Stimulated activated CD4-positive, alpha-beta T cell treated with anti-CD3 and anti-CD28 coated beads, TNF-alpha, amount 100 ng/mL, for 4 hours (primary cell): ENCODE measurements around the gene SLK.

Experiments used
- DNase-seq, 3 experiments: peaks; one replicate each; pipeline ENCODE4 v3.0.0-alpha.2; 2020; ENCODE audit warnings: low read depth in 3 of 3

Gene SLK

DNA sequence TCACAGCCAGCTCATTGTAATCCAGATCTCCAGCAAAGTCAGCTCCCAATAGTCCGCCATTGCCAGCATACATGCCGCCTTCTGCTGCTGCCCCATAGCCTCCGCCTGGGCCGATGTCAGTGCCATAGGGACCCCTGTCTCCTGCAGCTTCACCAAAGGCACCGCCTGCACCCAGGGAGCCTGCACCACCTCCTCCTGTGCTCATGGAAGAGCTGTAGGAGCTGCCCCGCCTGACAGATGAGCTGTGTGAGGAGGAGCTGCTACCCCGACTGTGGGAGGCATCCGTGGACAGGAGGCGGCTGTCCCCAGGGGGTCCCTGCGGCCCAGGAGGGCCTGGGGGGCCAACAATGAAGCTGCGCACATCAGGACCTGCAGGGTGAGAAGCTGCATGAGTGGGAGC, 67.0 kb downstream of the SLK start:
- DNase-seq = no peak

DNA sequence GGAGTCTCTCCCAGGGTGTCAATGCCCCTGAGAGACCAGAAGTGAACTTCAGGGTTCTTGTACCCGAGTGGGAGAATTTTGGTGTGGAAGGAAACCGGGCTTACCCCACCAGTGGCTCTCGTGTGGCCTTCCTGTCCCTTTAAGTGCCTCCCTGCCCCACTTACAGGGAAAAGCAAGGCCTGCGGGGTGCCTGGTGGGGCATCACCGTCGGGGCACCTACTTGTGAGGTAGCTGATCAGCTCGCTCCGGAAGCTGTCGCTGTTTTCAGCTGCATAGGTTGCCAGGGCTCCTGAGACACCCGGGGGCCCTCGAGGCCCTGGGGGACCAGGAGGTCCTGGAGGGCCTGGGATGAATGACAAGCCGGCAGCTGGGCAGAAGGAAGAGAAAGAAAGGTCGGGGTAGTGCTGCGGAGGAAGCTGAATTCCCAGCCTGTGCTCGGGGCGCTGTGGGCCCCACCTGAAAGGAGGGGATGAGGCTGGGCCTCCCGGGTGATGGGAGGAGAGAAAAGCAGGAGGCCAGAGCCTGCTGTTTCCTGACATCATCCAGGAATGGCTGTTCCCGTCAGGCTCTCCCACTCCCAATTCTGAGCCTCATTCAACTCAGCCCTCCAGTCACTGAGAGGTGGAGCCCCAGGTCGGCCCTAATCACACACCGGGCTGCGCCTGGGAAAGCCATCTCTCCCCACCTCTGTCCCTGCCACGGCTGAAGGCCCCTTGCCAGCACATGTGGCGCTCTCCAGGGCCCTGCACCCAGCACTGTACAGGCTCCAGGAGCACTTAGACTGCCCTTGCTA, 67.7 kb downstream of the SLK start:
- DNase-seq = no peak

DNA sequence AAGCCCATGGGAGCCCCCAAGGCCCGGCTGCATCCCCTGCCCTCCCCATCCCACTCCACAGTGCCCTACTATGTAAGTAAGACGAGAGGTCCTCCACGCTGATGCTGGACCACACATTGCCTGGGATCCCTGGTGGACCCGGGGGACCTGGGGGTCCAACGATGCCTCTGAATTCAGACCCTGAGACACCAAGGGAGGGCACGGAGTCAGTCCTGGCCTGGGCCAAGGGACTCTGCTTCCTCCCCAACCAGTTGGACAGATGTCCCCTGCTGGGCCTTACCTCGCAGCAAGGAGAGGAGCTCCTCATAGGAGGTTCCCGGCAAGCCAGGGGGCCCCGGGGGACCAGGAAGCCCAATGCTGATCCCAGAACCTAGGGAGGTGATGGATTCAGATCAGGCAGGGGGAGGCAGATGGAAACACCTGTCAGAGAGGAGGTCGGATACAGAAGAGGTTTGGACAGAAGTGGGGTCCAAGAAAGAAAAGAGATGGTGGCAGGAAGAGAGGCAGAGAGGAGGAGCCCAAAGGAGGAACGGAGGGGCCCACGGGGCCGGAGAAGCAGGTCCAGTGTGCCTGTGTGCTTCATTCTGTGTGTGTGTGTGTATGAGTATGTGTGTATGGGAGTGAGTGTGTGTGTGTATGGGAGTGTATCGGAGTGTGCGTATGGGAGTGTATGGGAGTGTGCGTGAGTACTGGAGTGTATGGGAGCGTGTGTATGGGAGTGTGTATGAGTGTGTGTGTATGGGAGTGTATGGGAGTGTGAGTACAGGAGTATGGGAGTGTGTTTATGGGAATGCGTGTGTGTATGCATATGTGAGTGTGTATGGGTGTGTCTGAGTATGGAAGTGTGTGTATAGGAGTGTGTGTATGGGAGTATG, 68.5 kb downstream of the SLK start:
- DNase-seq = no peak

DNA sequence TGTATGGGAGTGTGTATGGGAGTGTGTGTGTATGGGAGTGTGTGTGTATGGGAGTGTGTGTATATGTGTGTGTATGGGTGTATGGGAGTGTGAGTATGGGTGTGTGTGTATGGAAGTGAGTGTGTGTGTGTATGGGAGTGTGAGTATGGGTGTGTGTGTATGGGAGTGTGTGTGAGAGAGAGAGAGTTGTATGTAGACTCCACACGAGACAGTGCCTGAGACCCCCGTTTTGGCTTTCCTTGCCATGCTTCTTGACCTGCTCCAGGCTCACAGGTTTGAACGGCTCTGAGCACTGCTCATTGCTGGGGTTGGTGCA, 69.1 kb downstream of the SLK start:
- no peak for DNase-seq

DNA sequence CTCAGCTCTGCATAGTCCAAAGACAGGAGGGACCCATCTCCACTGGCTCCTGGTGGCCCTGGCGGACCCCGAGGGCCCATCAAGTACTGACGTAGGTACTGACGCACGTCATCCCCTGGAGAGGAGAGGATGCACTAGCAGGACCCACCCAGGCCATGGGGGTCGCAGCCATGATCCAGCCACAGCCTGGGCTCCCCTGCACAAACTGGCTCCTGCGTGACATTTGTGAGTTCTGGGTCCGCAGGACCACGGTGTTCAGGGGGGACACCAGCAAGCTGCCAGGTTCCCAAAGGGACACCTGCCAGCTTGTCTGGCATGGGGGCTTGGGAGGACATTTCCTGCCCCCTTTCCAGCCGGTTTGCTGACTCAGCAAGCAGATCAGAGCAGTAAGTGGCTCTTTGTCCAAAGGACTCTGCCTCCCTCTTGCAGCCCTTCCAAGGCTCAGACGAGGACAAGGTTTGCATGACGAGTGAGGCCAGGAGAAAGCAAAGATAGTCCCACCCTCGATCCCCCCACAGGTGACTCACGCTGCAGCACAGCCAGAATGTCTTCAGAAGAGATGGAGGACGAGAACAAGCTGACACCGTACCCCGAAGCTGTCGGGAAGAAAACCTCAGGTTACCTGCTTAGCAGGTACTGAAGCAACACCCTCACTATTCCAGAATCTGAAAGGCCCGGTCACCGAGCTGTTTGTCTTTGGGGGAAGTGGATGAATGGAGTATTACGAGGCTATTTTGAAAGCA, 69.7 kb downstream of the SLK start:
- no peak for DNase-seq

DNA sequence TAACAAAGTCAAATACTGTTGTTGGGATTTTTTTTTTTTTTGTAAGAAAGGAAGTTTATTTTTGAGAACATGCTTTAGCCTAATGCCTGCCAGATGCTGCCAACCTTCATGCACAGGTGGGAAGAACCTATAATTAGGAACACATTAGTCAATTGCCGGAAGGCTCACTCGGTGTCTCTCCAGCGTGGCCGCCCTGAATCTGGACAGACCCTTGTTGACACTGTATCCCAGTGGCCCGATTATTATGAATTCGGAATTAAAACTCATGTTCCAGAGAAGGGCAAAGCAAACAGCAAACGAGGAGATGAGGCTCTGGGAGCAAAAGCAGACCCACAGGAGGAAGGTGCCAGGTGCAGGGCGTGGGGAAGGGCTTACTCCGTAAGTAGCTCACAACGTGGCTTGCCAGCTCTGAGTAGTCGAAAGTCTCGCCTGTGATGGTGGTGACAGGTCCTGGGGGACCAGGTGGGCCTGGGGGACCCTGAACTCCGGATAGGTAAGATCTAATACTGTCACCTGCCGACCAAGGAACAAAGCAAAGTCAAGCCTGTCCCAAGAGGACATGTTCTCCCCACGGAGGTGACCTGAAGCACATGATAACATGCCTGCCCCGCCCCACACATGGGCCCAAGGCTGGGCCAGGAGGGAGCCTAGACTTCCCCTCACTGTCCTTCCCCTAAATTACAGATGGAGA, 70.5 kb downstream of the SLK start:
- no peak for DNase-seq

DNA sequence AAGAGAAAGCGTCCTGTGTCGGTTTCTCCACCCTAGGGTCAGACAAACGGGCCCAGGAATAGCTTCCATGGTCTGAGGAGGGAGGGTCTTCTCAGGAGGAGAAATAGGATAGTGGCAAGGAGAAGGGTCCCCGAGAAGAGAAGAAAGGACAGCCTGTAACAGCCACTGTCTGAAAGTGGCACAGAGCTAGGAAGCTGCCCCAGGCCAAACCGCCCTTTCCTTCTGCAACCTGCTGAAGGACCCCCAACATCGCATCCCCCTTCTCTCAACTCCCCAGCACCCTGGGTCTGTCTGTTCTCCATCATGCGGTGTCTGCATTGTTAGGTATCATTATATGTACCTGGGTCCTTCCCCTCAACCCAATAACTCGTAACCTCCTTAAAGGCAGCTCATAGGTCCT, 71.6 kb downstream of the SLK start:
- no peak for DNase-seq

DNA sequence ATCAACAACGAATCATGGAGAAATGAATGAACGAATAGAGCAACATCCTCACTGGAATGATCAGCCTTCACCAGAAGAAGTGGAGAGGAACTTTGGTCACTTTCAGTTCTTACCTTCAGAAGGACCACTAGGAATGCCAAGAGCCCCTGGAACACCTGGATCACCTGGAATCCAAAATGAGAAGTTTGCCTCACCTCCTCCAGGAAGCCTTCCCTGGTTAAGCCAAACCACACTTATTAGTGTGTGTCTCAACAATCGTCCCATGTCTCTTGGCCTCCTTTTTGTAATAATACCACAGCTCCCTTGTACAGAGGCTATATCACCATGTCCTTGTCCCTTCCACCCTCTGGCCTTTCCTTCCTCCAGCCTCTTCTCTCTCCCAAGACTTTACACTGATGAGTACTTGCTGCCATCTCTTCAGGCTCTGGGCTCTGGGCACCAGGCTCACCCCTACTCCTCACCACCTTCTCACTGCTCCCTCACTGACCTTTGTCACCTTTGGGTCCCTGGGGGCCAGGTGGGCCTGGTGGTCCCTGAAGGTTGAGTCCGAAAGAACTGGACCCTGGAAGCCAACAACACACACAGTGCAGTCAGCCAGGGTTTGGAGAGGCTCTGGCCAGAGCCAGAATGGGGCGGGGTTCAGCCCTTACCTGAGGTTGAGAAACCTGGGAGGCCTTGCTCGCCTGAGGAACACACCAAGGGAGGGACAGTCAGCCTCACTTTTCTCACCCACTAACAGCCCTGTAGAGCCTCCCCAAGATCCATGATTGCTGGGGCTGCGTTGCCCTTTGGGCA, 72.2 kb downstream of the SLK start:
- DNase-seq = no peak

DNA sequence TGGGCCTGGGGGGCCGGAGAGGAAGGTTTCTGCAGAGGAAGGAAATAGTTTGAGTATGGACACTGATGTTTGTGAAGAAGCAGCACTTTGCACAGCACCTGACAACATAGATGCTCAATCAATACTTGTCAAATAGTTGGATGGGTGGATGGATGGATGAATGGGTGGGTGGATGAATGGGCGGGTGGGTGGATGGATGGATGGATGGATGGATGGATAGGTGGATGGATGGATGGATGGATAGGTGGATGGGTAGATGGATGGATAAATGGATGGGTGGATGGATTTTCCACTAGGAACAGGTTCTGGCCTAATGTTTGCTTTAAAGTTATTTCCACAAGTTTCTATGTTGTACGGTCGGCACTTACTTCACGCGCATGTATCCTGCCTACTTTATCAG, 73.4 kb downstream of the SLK start:
- no peak for DNase-seq

DNA sequence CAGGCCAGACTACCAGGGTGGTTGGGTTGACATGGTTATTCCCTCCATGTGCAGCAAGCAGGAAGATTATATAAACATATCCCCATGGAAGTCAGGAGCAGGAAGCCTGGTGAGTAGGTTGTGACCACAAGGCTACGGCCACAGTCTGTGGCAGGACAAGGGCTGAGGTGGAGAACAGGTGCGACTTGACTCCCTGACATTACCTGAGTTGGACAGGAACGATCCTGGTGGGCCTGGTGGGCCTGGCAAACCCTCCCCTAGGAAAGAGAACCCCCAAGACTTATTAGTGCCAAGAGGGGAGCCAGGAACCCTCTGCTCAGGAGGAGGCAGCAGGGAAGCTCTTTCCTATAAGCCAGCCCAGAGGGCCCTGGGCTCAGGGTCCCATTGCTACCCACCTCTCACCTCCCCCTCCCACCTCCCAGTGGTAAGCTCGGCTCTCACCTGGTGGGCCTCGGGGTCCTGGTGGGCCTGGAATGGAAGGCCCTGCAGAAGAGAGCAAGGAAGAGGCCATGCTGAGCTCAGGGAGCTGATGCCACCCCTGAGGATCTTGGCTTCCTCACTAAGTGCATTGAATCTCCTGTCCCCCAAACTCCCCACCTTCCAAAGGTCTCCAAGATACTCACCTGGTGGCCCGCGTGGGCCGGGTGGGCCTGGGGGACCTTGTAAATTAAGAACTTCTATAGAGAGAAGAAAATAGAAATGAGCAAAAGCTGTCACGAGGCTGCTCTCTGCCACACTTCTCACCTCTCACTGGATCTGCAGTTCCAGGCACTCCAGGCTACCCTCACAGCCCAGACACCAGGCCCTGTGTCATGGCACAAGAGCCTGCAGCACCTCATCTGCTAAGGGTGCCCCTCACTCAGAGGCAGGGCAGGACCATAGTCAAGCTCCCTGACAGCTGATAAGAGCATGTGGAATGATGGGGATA, 74.2 kb downstream of the SLK start:
- no peak for DNase-seq

DNA sequence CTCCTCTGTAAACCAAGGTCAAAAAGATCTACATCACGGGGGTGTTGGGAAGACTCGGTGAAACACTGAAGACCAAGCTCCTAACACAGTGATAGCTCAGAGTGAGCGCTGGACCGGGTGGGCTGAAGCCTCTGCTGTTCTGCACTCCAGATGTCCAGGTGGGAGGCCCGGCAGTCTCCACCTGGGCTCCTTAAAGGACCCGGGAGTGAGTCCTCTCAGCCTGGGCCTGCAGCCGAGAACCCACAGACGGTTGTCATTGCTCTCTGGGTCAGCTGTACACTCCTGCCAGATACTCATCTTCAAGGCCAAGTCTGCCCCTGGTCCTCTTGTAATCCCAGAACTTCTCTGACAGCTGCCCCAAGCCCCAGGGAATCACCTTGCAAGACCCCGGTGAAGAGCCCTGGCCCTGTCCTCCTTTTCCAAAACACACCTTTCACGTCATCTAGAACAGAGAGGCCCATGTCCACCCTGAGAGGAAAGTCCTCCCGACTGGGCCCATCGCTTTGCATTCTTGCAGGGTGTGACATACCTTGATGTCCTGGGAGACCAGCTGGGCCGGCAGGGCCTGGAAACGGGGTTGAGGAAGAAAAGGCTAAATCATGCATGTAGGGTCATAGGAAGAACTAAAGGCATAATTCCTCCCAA, 75.1 kb downstream of the SLK start:
- DNase-seq = no peak

DNA sequence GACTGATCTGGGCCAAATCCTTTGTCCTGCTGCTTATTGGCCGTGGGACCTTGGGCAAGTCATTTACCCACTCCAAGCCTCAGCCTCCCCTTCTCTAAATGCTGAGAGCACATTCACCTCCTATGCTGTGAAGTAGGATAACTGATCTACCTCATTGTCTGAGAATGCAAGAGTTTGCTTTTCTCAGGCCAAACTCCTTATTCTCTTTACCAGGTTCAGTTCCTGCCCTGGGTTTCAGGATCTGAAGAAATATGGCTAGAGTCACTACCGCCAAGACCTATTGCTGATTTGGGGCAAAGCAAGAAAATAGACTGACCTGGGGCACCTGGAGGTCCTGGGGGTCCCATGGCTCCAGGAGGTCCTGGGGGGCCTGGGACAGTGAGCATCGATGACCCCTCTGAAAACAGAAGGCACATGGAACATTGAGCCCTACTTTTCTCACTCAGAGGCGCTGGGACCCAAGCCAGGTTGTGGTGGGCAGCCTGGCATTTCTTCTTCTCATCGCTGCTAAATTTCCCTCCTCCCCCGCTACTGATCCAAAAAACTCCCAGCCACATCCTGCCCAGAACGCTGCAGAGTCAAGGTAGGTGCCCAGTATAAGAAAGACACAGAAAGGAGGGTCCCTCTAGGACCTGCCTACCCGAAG, 76.4 kb downstream of the SLK start:
- DNase-seq = no peak

DNA sequence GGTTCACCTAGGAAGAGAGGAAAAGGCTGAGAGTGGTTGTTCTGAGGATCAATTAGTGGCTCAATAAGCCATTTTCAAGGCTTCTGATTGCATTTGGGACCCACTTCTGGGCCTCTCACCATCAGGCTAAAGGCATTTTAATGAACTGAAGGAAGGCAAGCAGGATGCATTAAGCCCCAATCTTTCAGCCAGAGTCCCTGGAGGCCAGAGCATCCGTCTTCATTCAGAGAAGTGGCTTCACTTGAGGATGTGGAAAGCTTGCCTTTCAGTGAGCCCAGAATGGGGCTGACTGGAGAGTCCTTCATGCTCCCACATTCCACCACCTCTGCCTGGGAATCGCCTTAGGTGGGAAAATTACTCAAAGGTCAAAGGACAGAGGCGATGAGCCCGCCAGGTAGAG, 76.9 kb downstream of the SLK start:
- DNase-seq = no peak

DNA sequence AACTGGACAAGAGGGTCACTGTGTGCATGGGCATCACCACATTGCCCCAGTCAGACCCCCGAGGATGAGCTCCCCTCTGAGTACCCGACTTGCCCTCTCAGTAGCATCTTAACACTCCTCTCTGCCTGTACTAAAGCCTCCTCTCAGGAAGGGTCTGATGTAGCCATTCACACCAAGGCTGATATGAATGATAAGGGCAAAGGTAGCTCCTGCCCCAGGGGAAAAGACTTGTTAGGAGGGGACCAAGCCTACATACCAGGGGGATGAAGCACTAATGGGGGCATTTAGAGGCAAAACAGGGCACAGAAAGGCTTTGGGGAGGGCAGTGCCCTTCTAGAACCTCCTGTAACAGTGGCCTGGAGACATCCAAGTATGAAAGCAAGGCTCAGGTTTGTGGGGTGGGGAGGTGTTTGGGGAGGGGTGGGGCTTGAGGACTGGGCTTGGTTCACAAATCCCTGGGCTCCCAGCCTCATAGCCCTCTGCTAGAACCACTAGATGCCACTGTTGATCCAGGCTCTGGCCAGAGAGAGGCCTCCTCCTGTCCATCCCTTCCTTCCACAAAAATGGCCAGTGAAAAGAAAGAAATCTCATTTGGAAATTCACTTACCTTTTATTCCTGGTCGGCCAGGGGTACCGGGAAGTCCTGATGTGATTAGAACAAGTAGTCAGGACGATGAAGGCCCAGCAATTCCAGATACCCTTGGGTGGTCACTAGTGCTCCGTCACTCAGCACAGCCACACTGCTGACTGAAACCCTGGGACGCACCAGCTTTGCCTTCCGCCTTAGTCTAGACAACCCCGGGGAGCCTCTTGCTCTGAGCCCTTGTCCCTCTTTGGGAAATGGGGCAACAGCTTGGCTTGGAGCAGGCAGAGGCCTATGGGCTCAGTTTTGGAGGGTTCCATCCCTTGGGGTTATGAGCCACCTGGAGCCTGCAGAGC, 78.5 kb downstream of the SLK start:
- DNase-seq = no peak

DNA sequence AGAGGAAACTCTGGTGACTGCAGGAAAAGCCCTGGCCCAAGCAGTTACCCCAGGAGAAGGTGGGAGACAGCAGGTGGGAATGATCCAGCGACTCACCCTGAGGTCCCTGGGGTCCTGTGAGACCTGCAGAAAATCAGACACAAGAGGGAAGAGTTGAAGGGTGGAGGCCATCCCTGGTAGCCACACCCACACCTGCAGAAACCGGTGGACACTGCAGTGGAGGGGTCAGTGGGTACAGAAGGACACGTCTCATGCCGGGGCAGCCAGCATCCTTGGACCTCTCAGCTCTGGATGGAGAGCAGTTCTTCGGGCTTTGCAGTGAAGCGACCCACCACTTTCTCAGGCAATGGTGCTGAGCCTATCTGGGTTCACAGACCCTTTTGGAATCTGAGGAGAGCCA, 79.7 kb downstream of the SLK start:
- DNase-seq = no peak

DNA sequence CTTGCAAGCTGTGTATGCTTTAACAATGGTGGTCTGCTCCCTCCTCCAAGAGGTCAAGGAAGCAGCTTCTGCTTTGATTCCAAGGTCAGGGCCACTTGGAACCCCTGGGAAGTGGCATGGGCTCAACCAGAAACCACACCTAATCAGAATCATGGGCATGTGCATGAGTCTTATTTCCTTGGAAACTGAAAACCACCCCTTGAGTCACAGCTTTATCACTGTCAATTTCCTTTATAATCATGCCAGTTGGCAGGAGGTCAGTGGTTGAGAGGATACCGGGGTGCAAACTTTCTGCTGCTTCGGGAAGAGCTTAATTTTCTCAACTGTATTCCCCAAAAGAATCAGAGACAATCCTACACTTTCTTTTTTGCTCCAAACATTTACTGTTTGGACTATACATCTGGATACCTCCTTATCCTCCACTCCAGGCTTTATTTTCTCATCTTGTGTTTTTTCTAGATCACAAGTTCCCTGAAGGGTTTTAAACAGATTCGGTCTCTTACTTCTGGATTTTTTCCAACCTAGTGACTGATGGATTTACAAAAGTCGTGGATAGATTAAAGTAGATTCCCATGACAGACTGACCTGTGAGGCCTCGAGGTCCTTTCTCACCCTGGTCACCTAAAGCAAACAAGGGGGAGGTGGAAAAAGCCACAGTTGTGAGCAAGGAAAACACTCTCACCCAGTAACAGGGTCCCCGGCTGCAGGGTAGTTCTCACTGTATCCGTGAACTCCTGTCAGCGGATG, 82.7 kb downstream of the SLK start:
- DNase-seq = no peak

DNA sequence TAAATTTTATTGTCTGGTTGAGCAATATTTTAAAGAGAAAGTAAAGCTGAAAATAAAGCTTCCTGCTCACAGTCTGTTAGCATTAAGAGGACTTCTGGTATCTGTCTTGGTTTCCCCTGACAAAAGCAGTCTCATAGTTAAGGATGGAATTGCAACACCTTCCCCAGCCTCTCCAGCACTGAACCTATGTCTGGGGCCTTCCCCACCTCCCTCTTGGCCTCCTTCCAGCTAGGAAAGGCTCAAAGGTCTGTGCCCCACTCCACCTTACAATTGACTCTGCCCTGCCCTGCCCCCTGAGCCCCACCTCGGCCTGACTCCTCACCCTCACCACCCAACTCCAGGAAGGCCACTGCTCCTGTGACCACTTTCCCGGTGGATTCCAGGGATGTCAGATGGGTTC, 85.5 kb downstream of the SLK start:
- no peak for DNase-seq
